Esophagus muscularis mucosa (tissue), 4 donors: ENCODE results near the gene CPA2.

Experiments used
- EP300 ChIP-seq: sonication (generic); formaldehyde crosslinking; IDR thresholded peaks from one replicate; pipeline ENCODE4 v1.6.1; 2017; ENCODE audit warnings: antibody characterized with exemption
- POLR2A ChIP-seq: fragments of 450-650 bp; IDR thresholded peaks from one replicate; pipeline ENCODE4 v1.6.1; 2017; ENCODE audit warnings: antibody characterized with exemption, moderate library complexity, mild to moderate bottlenecking, low read depth
- POLR2AphosphoS5 ChIP-seq, 2 donors: sonication (generic); formaldehyde crosslinking; IDR thresholded peaks; one replicate each; pipeline ENCODE4 v1.6.1; 2017; ENCODE audit warnings: antibody characterized with exemption in 2 of 2
- TF ChIP-seq, protein P1 (sequence below), 3 experiments: fragments of 200-600 bp in 2 of 3; fragments of 450-650 bp in 1 of 3; sonication (generic) in 2 of 3; IDR thresholded peaks; one replicate each; pipeline ENCODE4 v1.5.1; 2017 to 2019; ENCODE audit warnings: antibody characterized with exemption in 3 of 3, mild to moderate bottlenecking in 2 of 3, moderate library complexity in 1 of 3

DNA sequence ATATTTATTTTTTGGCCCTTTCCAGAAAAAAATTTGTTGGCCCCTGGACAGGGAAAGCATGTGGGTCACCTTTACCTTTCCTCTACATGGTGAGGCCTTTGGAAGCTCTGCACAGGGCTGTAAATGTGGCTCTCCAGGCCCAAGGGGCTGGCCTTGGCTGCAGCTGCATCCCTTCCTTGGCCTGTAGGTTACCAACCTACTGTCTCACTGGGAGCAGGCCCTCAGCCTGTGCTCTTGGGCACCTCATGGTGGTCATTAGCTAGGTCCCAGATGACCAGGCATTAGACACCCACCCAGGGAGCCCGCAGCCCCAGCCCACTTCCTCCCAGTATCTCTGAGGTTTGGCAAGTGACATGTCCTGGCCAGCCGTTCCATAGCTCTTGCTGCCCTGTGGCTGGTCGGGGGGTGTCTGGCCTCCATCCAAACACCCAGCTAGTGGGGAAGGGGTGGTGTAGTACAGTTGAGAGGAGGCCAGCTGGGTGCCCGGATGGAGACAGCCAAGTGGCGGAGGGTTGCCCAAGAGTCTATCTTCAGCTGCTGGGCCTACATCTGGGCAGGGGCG, 70.8 kb downstream of the CPA2 start:
- TF ChIP-seq, protein P1, sequence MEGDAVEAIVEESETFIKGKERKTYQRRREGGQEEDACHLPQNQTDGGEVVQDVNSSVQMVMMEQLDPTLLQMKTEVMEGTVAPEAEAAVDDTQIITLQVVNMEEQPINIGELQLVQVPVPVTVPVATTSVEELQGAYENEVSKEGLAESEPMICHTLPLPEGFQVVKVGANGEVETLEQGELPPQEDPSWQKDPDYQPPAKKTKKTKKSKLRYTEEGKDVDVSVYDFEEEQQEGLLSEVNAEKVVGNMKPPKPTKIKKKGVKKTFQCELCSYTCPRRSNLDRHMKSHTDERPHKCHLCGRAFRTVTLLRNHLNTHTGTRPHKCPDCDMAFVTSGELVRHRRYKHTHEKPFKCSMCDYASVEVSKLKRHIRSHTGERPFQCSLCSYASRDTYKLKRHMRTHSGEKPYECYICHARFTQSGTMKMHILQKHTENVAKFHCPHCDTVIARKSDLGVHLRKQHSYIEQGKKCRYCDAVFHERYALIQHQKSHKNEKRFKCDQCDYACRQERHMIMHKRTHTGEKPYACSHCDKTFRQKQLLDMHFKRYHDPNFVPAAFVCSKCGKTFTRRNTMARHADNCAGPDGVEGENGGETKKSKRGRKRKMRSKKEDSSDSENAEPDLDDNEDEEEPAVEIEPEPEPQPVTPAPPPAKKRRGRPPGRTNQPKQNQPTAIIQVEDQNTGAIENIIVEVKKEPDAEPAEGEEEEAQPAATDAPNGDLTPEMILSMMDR (IDR thresholded peaks at IDR 0.05) = no peak
- TF ChIP-seq POLR2A = no peak
- no peak for TF ChIP-seq POLR2AphosphoS5 (IDR thresholded peaks at IDR 0.05)
- no peak for TF ChIP-seq EP300
